ENCODE measurements around the gene SPHKAP. TPM values are rescaled to one million over a fixed set of nuclear protein-coding genes. Genes with fewer than 3 reads are reported as not detected.

SPHKAP gene
- total RNA-seq, 1 experiment from 2014 or later = not detected

GRCh38 chr2:228157841-228158240, 23.6 kb downstream of the SPHKAP start:
- DNase-seq = no peak
- no peaks in the 10 kb centered on the region for H3K36me3 ChIP-seq (ENCODE audit: insufficient read depth, low read length)
- H3K27me3 ChIP-seq (ENCODE audit: low read length) = 0 out of 2 replicates have a peak, but pooled peaks cover 2% of the 10 kb centered on the region
- no peak overlapping the region for H3K4me3 ChIP-seq (ENCODE audit: low read length)
- no peaks in the 10 kb centered on the region for H4K20me1 ChIP-seq (ENCODE audit: insufficient read depth, low read depth, low read length)
- no peaks in the 10 kb centered on the region for H3K4me1 ChIP-seq (ENCODE audit: low read length)
- H3K9me3 ChIP-seq (ENCODE audit: low read length) = no peaks in the 10 kb centered on the region
- no peak overlapping the region for H3K4me2 ChIP-seq (ENCODE audit: low read depth, low read length, poor library complexity, severe bottlenecking)
- H3K9ac ChIP-seq (ENCODE audit: low read length) = no peak overlapping the region
- H3K79me2 ChIP-seq (ENCODE audit: low read length) = no peaks in the 10 kb centered on the region
- H3K27ac ChIP-seq (ENCODE audit: low read length) = no peak overlapping the region
- H2AFZ ChIP-seq (ENCODE audit: low read length) = no peak overlapping the region
- H3K9me2 ChIP-seq (replicated peaks; ENCODE audit: insufficient read depth, low read length) = no peaks in the 10 kb centered on the region

GRCh38 chr2:228144961-228145360, 36.5 kb downstream of the SPHKAP start:
- H2AFZ ChIP-seq (ENCODE audit: low read length) = no peak overlapping the region
- H3K36me3 ChIP-seq (ENCODE audit: insufficient read depth, low read length) = no peaks in the 10 kb centered on the region
- no peaks in the 10 kb centered on the region for H3K9me2 ChIP-seq (replicated peaks; ENCODE audit: insufficient read depth, low read length)
- H3K9me3 ChIP-seq (ENCODE audit: low read length) = no peaks in the 10 kb centered on the region
- H3K4me1 ChIP-seq (ENCODE audit: low read length) = no peaks in the 10 kb centered on the region
- no peaks in the 10 kb centered on the region for H4K20me1 ChIP-seq (ENCODE audit: insufficient read depth, low read depth, low read length)
- H3K9ac ChIP-seq (ENCODE audit: low read length) = no peak overlapping the region
- H3K4me3 ChIP-seq (ENCODE audit: low read length) = no peak overlapping the region
- DNase-seq = no peak
- no peaks in the 10 kb centered on the region for H3K79me2 ChIP-seq (ENCODE audit: low read length)
- no peak overlapping the region for H3K4me2 ChIP-seq (ENCODE audit: low read depth, low read length, poor library complexity, severe bottlenecking)
- no peaks in the 10 kb centered on the region for H3K27me3 ChIP-seq (ENCODE audit: low read length)
- H3K27ac ChIP-seq (ENCODE audit: low read length) = no peak overlapping the region

GRCh38 chr2:228140934-228141528, 40.5 kb downstream of the SPHKAP start:
- DNase-seq = no peak
- H3K27me3 ChIP-seq (ENCODE audit: low read length) = no peaks in the 10 kb centered on the region

GRCh38 chr2:228136027-228136426, 45.5 kb downstream of the SPHKAP start:
- Histone ChIP-seq H3K4me2 (ENCODE audit: low read depth, low read length, poor library complexity, severe bottlenecking) (no peak overlapping the region), H3K79me2 (ENCODE audit: low read length) (no peaks in the 10 kb centered on the region), H2AFZ (ENCODE audit: low read length) (no peak overlapping the region), H3K9me2 (replicated peaks; ENCODE audit: insufficient read depth, low read length) (no peaks in the 10 kb centered on the region), H3K36me3 (ENCODE audit: insufficient read depth, low read length) (no peaks in the 10 kb centered on the region), H3K4me3 (ENCODE audit: low read length) (no peak overlapping the region), H3K9me3 (ENCODE audit: low read length) (no peaks in the 10 kb centered on the region), H3K9ac (ENCODE audit: low read length) (no peak overlapping the region), H3K27ac (ENCODE audit: low read length) (no peak overlapping the region), H3K27me3 (ENCODE audit: low read length) (no peaks in the 10 kb centered on the region), H3K4me1 (ENCODE audit: low read length) (no peaks in the 10 kb centered on the region), H4K20me1 (ENCODE audit: insufficient read depth, low read depth, low read length) (no peaks in the 10 kb centered on the region)
- DNase-seq = no peak

More at GRCh38 chr2:228140934-228141528, 40.5 kb downstream of the SPHKAP start:
- Histone ChIP-seq H3K79me2 (ENCODE audit: low read length) (no peaks in the 10 kb centered on the region), H3K4me1 (ENCODE audit: low read length) (no peaks in the 10 kb centered on the region), H3K4me2 (ENCODE audit: low read depth, low read length, poor library complexity, severe bottlenecking) (no peak overlapping the region), H2AFZ (ENCODE audit: low read length) (no peak overlapping the region), H3K36me3 (ENCODE audit: insufficient read depth, low read length) (no peaks in the 10 kb centered on the region), H3K9ac (ENCODE audit: low read length) (no peak overlapping the region), H3K27ac (ENCODE audit: low read length) (no peak overlapping the region), H3K4me3 (ENCODE audit: low read length) (no peak overlapping the region), H4K20me1 (ENCODE audit: insufficient read depth, low read depth, low read length) (no peaks in the 10 kb centered on the region), H3K9me3 (ENCODE audit: low read length) (no peaks in the 10 kb centered on the region), H3K9me2 (replicated peaks; ENCODE audit: insufficient read depth, low read length) (no peaks in the 10 kb centered on the region)

GRCh38 chr2:228135300-228135699, 46.2 kb downstream of the SPHKAP start:
- Histone ChIP-seq H3K27ac (ENCODE audit: low read length) (no peak overlapping the region), H3K27me3 (ENCODE audit: low read length) (no peaks in the 10 kb centered on the region), H3K79me2 (ENCODE audit: low read length) (no peaks in the 10 kb centered on the region), H3K9me3 (ENCODE audit: low read length) (no peaks in the 10 kb centered on the region), H3K4me1 (ENCODE audit: low read length) (no peaks in the 10 kb centered on the region), H3K9ac (ENCODE audit: low read length) (no peak overlapping the region), H3K9me2 (replicated peaks; ENCODE audit: insufficient read depth, low read length) (no peaks in the 10 kb centered on the region), H4K20me1 (ENCODE audit: insufficient read depth, low read depth, low read length) (no peaks in the 10 kb centered on the region), H3K4me2 (ENCODE audit: low read depth, low read length, poor library complexity, severe bottlenecking) (no peak overlapping the region), H3K36me3 (ENCODE audit: insufficient read depth, low read length) (no peaks in the 10 kb centered on the region), H3K4me3 (ENCODE audit: low read length) (no peak overlapping the region), H2AFZ (ENCODE audit: low read length) (no peak overlapping the region)
- no peak for DNase-seq

- H3K27ac ChIP-seq (ENCODE audit: low read length) = no peak overlapping the region
- H3K4me2 ChIP-seq (ENCODE audit: low read depth, low read length, poor library complexity, severe bottlenecking) = no peak overlapping the region
- no peaks in the 10 kb centered on the region for H3K36me3 ChIP-seq (ENCODE audit: insufficient read depth, low read length)
- DNase-seq = no peak
- H3K9me2 ChIP-seq (replicated peaks; ENCODE audit: insufficient read depth, low read length) = no peaks in the 10 kb centered on the region
- H3K9me3 ChIP-seq (ENCODE audit: low read length) = no peaks in the 10 kb centered on the region
- no peaks in the 10 kb centered on the region for H3K79me2 ChIP-seq (ENCODE audit: low read length)
- H3K4me1 ChIP-seq (ENCODE audit: low read length) = no peaks in the 10 kb centered on the region
- H3K9ac ChIP-seq (ENCODE audit: low read length) = no peak overlapping the region
- no peaks in the 10 kb centered on the region for H4K20me1 ChIP-seq (ENCODE audit: insufficient read depth, low read depth, low read length)
- no peaks in the 10 kb centered on the region for H3K27me3 ChIP-seq (ENCODE audit: low read length)
- no peak overlapping the region for H2AFZ ChIP-seq (ENCODE audit: low read length)
- H3K4me3 ChIP-seq (ENCODE audit: low read length) = no peak overlapping the region
These were observed 49.7 kb downstream of the SPHKAP start for GRCh38 chr2:228131833-228132232.

- H3K27me3 ChIP-seq (ENCODE audit: low read length) = no peaks in the 10 kb centered on the region
- H3K9ac ChIP-seq (ENCODE audit: low read length) = no peak overlapping the region
- no peaks in the 10 kb centered on the region for H3K4me1 ChIP-seq (ENCODE audit: low read length)
- no peak overlapping the region for H2AFZ ChIP-seq (ENCODE audit: low read length)
- no peak overlapping the region for H3K4me2 ChIP-seq (ENCODE audit: low read depth, low read length, poor library complexity, severe bottlenecking)
- no peaks in the 10 kb centered on the region for H3K9me3 ChIP-seq (ENCODE audit: low read length)
- no peak for DNase-seq
- H4K20me1 ChIP-seq (ENCODE audit: insufficient read depth, low read depth, low read length) = no peaks in the 10 kb centered on the region
- H3K27ac ChIP-seq (ENCODE audit: low read length) = no peak overlapping the region
- H3K79me2 ChIP-seq (ENCODE audit: low read length) = no peaks in the 10 kb centered on the region
- H3K4me3 ChIP-seq (ENCODE audit: low read length) = no peak overlapping the region
- H3K9me2 ChIP-seq (replicated peaks; ENCODE audit: insufficient read depth, low read length) = no peaks in the 10 kb centered on the region
- H3K36me3 ChIP-seq (ENCODE audit: insufficient read depth, low read length) = no peaks in the 10 kb centered on the region
These were observed 55.1 kb downstream of the SPHKAP start for GRCh38 chr2:228126401-228126800.

GRCh38 chr2:228118940-228119339, 62.5 kb downstream of the SPHKAP start:
- no peaks in the 10 kb centered on the region for H3K36me3 ChIP-seq (ENCODE audit: insufficient read depth, low read length)
- no peaks in the 10 kb centered on the region for H3K9me3 ChIP-seq (ENCODE audit: low read length)
- H4K20me1 ChIP-seq (ENCODE audit: insufficient read depth, low read depth, low read length) = no peaks in the 10 kb centered on the region
- no peaks in the 10 kb centered on the region for H3K27me3 ChIP-seq (ENCODE audit: low read length)
- no peak overlapping the region for H3K4me3 ChIP-seq (ENCODE audit: low read length)
- H2AFZ ChIP-seq (ENCODE audit: low read length) = no peak overlapping the region
- H3K9me2 ChIP-seq (replicated peaks; ENCODE audit: insufficient read depth, low read length) = no peaks in the 10 kb centered on the region
- no peaks in the 10 kb centered on the region for H3K4me1 ChIP-seq (ENCODE audit: low read length)
- no peak overlapping the region for H3K27ac ChIP-seq (ENCODE audit: low read length)
- DNase-seq = no peak
- H3K79me2 ChIP-seq (ENCODE audit: low read length) = no peaks in the 10 kb centered on the region
- H3K9ac ChIP-seq (ENCODE audit: low read length) = no peak overlapping the region
- H3K4me2 ChIP-seq (ENCODE audit: low read depth, low read length, poor library complexity, severe bottlenecking) = no peak overlapping the region
